Naive thymus-derived CD4-positive, alpha-beta T cell (primary cell): ENCODE data around the gene HLA-C. TPM values are rescaled to one million over a fixed set of nuclear protein-coding genes. Genes with fewer than 3 reads are reported as not detected.
A peak's percentile ranks its signal among the peaks of the same experiment; 100 is the strongest.

ENCODE experiments used
- ATAC-seq: fragments of 150-1000 bp; cut with Tn5 transposase; 2 replicates; pipeline ENCODE4 v1.10.0; 2021; ENCODE audit warnings: mild to moderate bottlenecking, moderate library complexity
- CTCF ChIA-PET: fragments of 350-600 bp; sonication (Branson Sonifier 250); formaldehyde crosslinking; loops from one replicate; lab custom pipeline; 2021; ENCODE audit warnings: antibody characterized with exemption; lab: Charles Lee
- POLR2A ChIA-PET: fragments of 350-600 bp; sonication (Branson Sonifier 250); formaldehyde crosslinking; loops from one replicate; lab custom pipeline; 2021; ENCODE audit warnings: antibody characterized with exemption, inconsistent platforms; lab: Charles Lee
- DNase-seq, 9 donors: peaks; one replicate each; pipeline versions ENCODE4 v3.0.0 to v3.0.0-alpha.2; 2020 to 2022; ENCODE audit warnings: mixed read lengths in 1 of 9
- H3K27ac ChIP-seq: one replicate; pipeline ENCODE4 v1.7.0; 2013; ENCODE audit warnings: mild to moderate bottlenecking, low read depth, low read length, moderate library complexity
- H3K27me3 ChIP-seq, 2 donors: one replicate each; pipeline ENCODE4 v1.7.0; 2013; ENCODE audit warnings: low read length in 2 of 2, mild to moderate bottlenecking in 2 of 2, moderate library complexity in 2 of 2; ENCODE audit not compliant: control insufficient read depth in 2 of 2, insufficient read depth in 2 of 2
- H3K36me3 ChIP-seq, 3 experiments: 1 replicate in 2 of 3; 2 replicates in 1 of 3; pipeline ENCODE4 v1.7.0; 2013; ENCODE audit warnings: low read length in 3 of 3, mild to moderate bottlenecking in 3 of 3, moderate library complexity in 1 of 3; ENCODE audit not compliant: insufficient read depth in 3 of 3, control insufficient read depth in 2 of 3
- H3K4me1 ChIP-seq, 2 donors: one replicate each; pipeline ENCODE4 v1.7.0; 2013; ENCODE audit warnings: low read length in 2 of 2, mild to moderate bottlenecking in 2 of 2, moderate library complexity in 1 of 2; ENCODE audit not compliant: control insufficient read depth in 2 of 2, insufficient read depth in 2 of 2
- H3K4me3 ChIP-seq: 2 replicates; pipeline ENCODE4 v1.7.0; 2013; ENCODE audit warnings: mild to moderate bottlenecking, low read length
- H3K9me3 ChIP-seq, 3 experiments: 1 replicate in 2 of 3; 2 replicates in 1 of 3; pipeline ENCODE4 v1.7.0; 2013; ENCODE audit warnings: low read length in 3 of 3; ENCODE audit not compliant: control insufficient read depth in 2 of 3
- H3K27ac Mint-ChIP-seq, 9 donors: one replicate each; pipeline ENCODE4 v1.8.0; 2020 to 2022; ENCODE audit warnings: mixed read lengths in 9 of 9, mild to moderate bottlenecking in 8 of 9, moderate library complexity in 5 of 9, inconsistent platforms in 2 of 9
- H3K27me3 Mint-ChIP-seq, 5 donors: one replicate each; pipeline ENCODE4 v1.8.0; 2021 to 2022; ENCODE audit warnings: mixed read lengths in 5 of 5, mild to moderate bottlenecking in 1 of 5
- H3K36me3 Mint-ChIP-seq, 5 donors: one replicate each; pipeline ENCODE4 v1.8.0; 2020 to 2022; ENCODE audit warnings: mixed read lengths in 5 of 5, mild to moderate bottlenecking in 3 of 5, inconsistent platforms in 1 of 5
- H3K4me1 Mint-ChIP-seq, 7 donors: one replicate each; pipeline ENCODE4 v1.8.0; 2020 to 2022; ENCODE audit warnings: mixed read lengths in 7 of 7, mild to moderate bottlenecking in 3 of 7, inconsistent platforms in 1 of 7
- H3K4me3 Mint-ChIP-seq, 10 donors: one replicate each; pipeline ENCODE4 v1.8.0; 2020 to 2022; ENCODE audit warnings: mild to moderate bottlenecking in 10 of 10, mixed read lengths in 10 of 10, moderate library complexity in 6 of 10, inconsistent platforms in 2 of 10
- H3K9me3 Mint-ChIP-seq, 11 donors: one replicate each; pipeline ENCODE4 v1.8.0; 2020 to 2022; ENCODE audit warnings: mixed read lengths in 11 of 11, mild to moderate bottlenecking in 4 of 11, inconsistent platforms in 1 of 11, moderate library complexity in 1 of 11
- intact Hi-C, 2 donors: fragments of 100-400 bp; cut with micrococcal nuclease; formaldehyde crosslinking; loops; one replicate each; pipeline ENCODE4 v1.15.1; 2023
- polyA plus RNA-seq, 2 donors: library from polyadenylated mRNA; unstranded; fragments of 300-500 nt; fragmentation: Illumina TruSeq; gene quantifications; one replicate each; pipeline ENCODE4 v1.2.3, GENCODE V29; 2021
- total RNA-seq, 6 experiments: library from RNA in 5 of 6; stranded (reverse) in 5 of 6; gene quantifications; 1 replicate in 5 of 6; 2 replicates in 1 of 6; pipeline ENCODE4 v1.2.3 and lab custom pipeline; 2021 to 2026

HLA-C gene
- total RNA-seq (1,000 to 10,000 TPM; 1,349 to 2,513 (median 1,489) TPM), polyA plus RNA-seq (1,000 to 10,000 TPM; 2,614 to 2,874 TPM), total RNA-seq (lab: John Stamatoyannopoulos, UW) (1,661 reads per million, percentile 100 among the genes with 10 or more reads in this experiment)

- Mint-ChIP-seq H3K27ac (peak within 1 kb of the TSS; percentile 99 to 100 (median 100)), H3K4me1 (peaks cover 53 to 69% (median 62%) of the 10 kb centered on the region in 7 donors), H3K4me3 (peak within 1 kb of the TSS; percentile 89 to 100 (median 94)), H3K9me3 (peaks cover 0 to 5% (median 0%) of the 10 kb centered on the region in 11 donors), H3K36me3 (peaks cover 7 to 47% (median 42%) of the 10 kb centered on the region in 5 donors), H3K27me3 (peaks cover 0 to 19% (median 0%) of the 10 kb centered on the region in 5 donors)
- peaks cover 7 to 33% (median 33%) of the 10 kb centered on the region in 3 experiments for H3K36me3 ChIP-seq
- CTCF ChIA-PET, result interaction anchor here (1.0 kb wide), 1 partner anchor 12 kb away, joined by 4 read pairs; no protein-coding TSS in a partner anchor
- intact Hi-C loops, result loop anchor here (1.0 to 10.0 kb wide), 10 partner anchors 11 to 554 kb away; partner anchors contain the start of genes HLA-B (in 2 of the 2), TCF19 (in 2 of the 2) and MDC1 (in 1 of the 2)
- ATAC-seq (peak; percentile 90), DNase-seq (peak; percentile 78 to 96 (median 92))
- POLR2A ChIA-PET, result interaction anchor here (0.7 to 4.0 kb wide), 15 partner anchors 11 to 94 kb away, joined by 3 to 50 read pairs (median 13); partner anchors contain the start of gene HLA-B
- H3K4me3 ChIP-seq, result peak within 1 kb of the TSS; percentile 83
- no peaks in the 10 kb centered on the region for H3K27me3 ChIP-seq
- H3K9me3 ChIP-seq, result no peaks in the 10 kb centered on the region
- peak within 1 kb of the TSS; percentile 99 for H3K27ac ChIP-seq
- peaks cover 25 to 41% of the 10 kb centered on the region in 2 donors for H3K4me1 ChIP-seq
Measured at GRCh38 chr6:31271641-31272357, at the start of gene HLA-C. Gene HLA-C (minus strand): TSS chr6:31272092. CDS start chr6:31272071, 21 bp downstream.

- DNase-seq, result no peak
- ChIA-PET POLR2A (interaction anchor here (0.9 to 1.4 kb wide), 2 partner anchors 124 to 163 kb away, joined by 3 to 9 read pairs; partner anchors contain the start of gene TCF19), CTCF (no interaction called here)
- H3K27me3 ChIP-seq, result no peaks in the 10 kb centered on the region
- H3K27me3 Mint-ChIP-seq, result peaks cover 5 to 64% (median 40%) of the 10 kb centered on the region in 5 donors
- H3K4me1 Mint-ChIP-seq, result no peaks in the 10 kb centered on the region
- H3K4me1 ChIP-seq, result no peaks in the 10 kb centered on the region
- H3K36me3 Mint-ChIP-seq, result peaks cover 0 to 4% (median 0%) of the 10 kb centered on the region in 5 donors
- H3K9me3 ChIP-seq, result no peaks in the 10 kb centered on the region
- H3K9me3 Mint-ChIP-seq, result peaks cover 0 to 12% (median 6%) of the 10 kb centered on the region in 11 donors
- no peak overlapping the region for H3K4me3 ChIP-seq
- no peaks in the 10 kb centered on the region for H3K36me3 ChIP-seq
- no peak overlapping the region for H3K27ac ChIP-seq
- intact Hi-C loops, result loop anchor here in 1 of 2 donors (1.0 to 2.0 kb wide), 2 partner anchors 124 to 184 kb away; no protein-coding TSS in a partner anchor
- no peak for ATAC-seq
- H3K4me3 Mint-ChIP-seq, result no peak overlapping the region
- peak overlapping the region in 1 of 9 donors; percentile 37 for H3K27ac Mint-ChIP-seq
Measured at GRCh38 chr6:31321005-31321707, 49.3 kb upstream of the HLA-C start.

GRCh38 chr6:31317036-31317435 is 45.1 kb upstream of the HLA-C start:
- ChIA-PET CTCF (no interaction called here), POLR2A (no interaction called here)
- Mint-ChIP-seq H3K9me3 (peaks cover 0 to 2% (median 0%) of the 10 kb centered on the region in 11 donors), H3K27ac (no peak overlapping the region), H3K27me3 (peaks cover 0 to 63% (median 25%) of the 10 kb centered on the region in 5 donors), H3K4me3 (no peak overlapping the region), H3K4me1 (no peaks in the 10 kb centered on the region), H3K36me3 (no peaks in the 10 kb centered on the region)
- ATAC-seq (no peak), DNase-seq (no peak)
- peaks cover 0 to 2% of the 10 kb centered on the region in 2 donors for H3K27me3 ChIP-seq
- no peaks in the 10 kb centered on the region for H3K9me3 ChIP-seq
- no peak overlapping the region for H3K27ac ChIP-seq
- H3K4me1 ChIP-seq, result no peaks in the 10 kb centered on the region
- H3K36me3 ChIP-seq, result no peaks in the 10 kb centered on the region
- no peak overlapping the region for H3K4me3 ChIP-seq
- intact Hi-C loops, result no loop called here

GRCh38 chr6:31309641-31310040 is 37.7 kb upstream of the HLA-C start:
- Histone ChIP-seq H3K4me3 (no peak overlapping the region), H3K36me3 (no peaks in the 10 kb centered on the region), H3K27ac (no peak overlapping the region), H3K9me3 (no peaks in the 10 kb centered on the region), H3K27me3 (peaks cover 0 to 3% of the 10 kb centered on the region in 2 donors), H3K4me1 (peaks cover 0 to 5% of the 10 kb centered on the region in 2 donors)
- intact Hi-C loops, result loop anchor here in 1 of 2 donors (2.0 kb wide), 1 partner anchor 47 kb away; the partner anchor contains the start of gene HLA-B
- ATAC-seq (no peak), DNase-seq (no peak)
- CTCF ChIA-PET, result interaction anchor here (0.9 kb wide), 1 partner anchor 120 kb away, joined by 4 read pairs; no protein-coding TSS in a partner anchor
- H3K36me3 Mint-ChIP-seq, result no peaks in the 10 kb centered on the region
- H3K9me3 Mint-ChIP-seq, result no peaks in the 10 kb centered on the region
- POLR2A ChIA-PET, result no interaction called here
- peak overlapping the region in 9 of 10 donors; percentile 35 to 90 (median 65) for H3K4me3 Mint-ChIP-seq
- H3K27ac Mint-ChIP-seq, result peak overlapping the region in 4 of 9 donors; percentile 56 to 73 (median 64)
- H3K27me3 Mint-ChIP-seq, result peaks cover 0 to 55% (median 0%) of the 10 kb centered on the region in 5 donors
- peaks cover 0 to 13% (median 0%) of the 10 kb centered on the region in 7 donors for H3K4me1 Mint-ChIP-seq

GRCh38 chr6:31308845-31309175 is 36.9 kb upstream of the HLA-C start:
- Histone ChIP-seq H3K27me3 (peaks cover 0 to 3% of the 10 kb centered on the region in 2 donors), H3K27ac (peak overlapping the region; percentile 61), H3K36me3 (no peaks in the 10 kb centered on the region), H3K4me1 (peaks cover 0 to 5% of the 10 kb centered on the region in 2 donors), H3K9me3 (no peaks in the 10 kb centered on the region), H3K4me3 (peak overlapping the region; percentile 71)
- H3K36me3 Mint-ChIP-seq, result no peaks in the 10 kb centered on the region
- H3K9me3 Mint-ChIP-seq, result no peaks in the 10 kb centered on the region
- peak overlapping the region in 9 of 10 donors; percentile 7 to 93 (median 88) for H3K4me3 Mint-ChIP-seq
- peaks cover 0 to 48% (median 0%) of the 10 kb centered on the region in 5 donors for H3K27me3 Mint-ChIP-seq
- H3K27ac Mint-ChIP-seq, result peak overlapping the region in 1 of 9 donors; percentile 76
- CTCF ChIA-PET, result interaction anchor here (0.9 kb wide), 1 partner anchor 119 kb away, joined by 4 read pairs; no protein-coding TSS in a partner anchor
- DNase-seq (no peak), ATAC-seq (no peak)
- intact Hi-C loops, result loop anchor here in 1 of 2 donors (1.0 to 2.0 kb wide), 3 partner anchors 37 to 112 kb away; partner anchors contain the start of genes HLA-B and HLA-C
- H3K4me1 Mint-ChIP-seq, result peaks cover 0 to 13% (median 0%) of the 10 kb centered on the region in 7 donors
- POLR2A ChIA-PET, result interaction anchor here (0.8 to 1.7 kb wide), 4 partner anchors 31 to 110 kb away, joined by 3 to 13 read pairs (median 4); no protein-coding TSS in a partner anchor
